ENCODE data around the gene MAP2K2.

Gene MAP2K2

DNA sequence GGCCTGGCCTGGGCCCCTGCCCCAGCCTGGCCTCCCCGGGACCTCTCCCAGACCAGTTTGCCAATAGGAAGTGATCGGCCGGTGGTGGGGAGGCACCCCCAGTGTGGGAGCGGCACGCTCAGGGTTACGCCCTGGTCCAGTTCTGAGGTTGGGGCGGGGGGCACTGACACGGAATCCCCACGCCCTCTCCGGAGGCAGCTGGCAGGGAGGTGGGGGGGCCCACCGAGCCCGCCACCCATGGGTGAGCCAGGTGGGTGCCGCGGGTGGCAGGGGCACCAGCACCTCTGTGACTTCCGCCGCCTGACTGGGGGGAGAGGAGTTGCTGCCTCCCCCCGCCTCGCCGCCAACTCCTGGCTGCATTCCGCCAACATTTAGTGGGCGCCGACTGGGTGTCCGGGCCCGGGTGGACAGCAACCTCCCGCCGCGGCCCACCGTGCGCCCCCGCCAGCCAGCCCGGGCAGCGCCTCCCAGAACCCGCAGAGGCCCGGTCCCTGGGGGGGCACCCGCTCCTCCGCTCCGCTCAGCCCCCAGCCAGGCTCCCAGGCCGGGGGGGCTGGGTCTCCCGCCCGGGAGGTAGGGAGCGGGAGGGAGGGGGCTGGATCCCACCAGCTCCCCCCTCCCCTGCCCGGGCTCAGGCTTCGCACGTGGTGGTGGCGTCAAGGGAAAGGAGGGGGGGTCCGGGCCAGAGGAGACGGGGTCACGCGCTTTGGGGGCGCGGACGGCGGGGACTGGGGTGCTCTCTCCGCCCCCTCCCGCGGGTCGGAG, 59.2 kb downstream of the MAP2K2 start:
- TF ChIP-seq JUND (IDR thresholded peaks at IDR 0.05; ENCODE audit: low read depth) = no peak
- no peak for DNase-seq (ENCODE audit: low read depth in 1 of 2, low spot score in 1 of 2)
- in situ Hi-C loops (cut with HindIII; ENCODE audit: low pct_unique_long_range_greater_than_20kb, low sequenced_read_pairs) = no loop called here

DNA sequence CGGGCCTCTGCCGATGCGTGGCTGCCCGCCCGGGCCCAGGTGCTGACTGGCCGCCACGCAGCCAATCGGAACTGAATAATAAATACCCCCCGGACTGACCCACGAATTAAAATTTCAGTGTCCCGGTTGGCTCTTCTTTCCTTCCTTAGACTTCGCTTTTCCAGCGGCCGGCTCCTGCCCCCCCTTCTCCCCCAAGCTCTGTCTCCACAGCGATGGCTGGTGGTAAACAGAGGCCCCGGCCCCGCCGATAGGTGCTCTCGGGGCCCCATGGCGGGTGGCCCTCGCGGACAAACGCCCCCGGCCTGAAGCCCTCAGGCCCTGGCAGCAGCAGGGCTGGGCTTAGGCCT, 59.8 kb downstream of the MAP2K2 start:
- DNase-seq (ENCODE audit: low read depth in 1 of 2, low spot score in 1 of 2) = peak in 1 of 2 experiments; percentile 60
- in situ Hi-C loops (cut with HindIII; ENCODE audit: low pct_unique_long_range_greater_than_20kb, low sequenced_read_pairs) = no loop called here
- TF ChIP-seq JUND (IDR thresholded peaks at IDR 0.05; ENCODE audit: low read depth) = no peak

DNA sequence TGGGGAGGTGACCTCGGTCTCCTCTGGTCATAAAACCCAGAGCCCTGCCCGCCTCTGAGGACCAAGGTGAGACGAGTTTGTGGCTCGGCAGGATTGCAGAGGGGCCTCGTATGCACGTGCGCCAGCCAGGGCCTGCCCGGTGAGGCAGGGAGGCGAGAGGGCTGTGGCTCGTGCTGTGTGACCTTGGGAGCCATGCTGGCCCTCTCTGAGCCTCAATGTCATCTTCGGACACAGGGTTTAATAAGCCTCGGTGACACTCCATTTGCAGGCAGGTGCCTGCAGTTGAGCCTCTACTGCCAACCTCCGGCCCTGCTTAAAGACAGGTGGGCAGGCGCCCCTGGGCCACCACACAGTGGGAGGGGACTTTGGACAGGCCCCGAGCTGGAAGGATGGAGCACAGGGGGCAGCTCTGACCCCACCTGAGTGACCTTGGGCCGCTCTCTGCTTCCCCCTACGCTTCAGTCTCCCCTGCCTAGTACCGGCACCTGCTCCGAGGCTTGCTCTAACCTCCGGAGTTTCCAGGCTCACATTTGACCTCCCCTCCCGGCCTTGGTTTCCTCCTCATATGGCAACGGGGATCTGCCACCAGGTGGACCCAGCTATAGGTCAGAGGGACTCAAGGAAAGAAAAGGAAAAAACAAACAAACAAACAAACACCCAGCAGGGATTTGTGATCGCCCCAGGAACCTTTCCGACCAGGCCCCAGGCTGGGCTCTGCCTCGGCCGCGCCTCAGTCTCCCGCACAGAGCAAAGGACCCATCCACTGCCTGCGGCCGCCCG, 60.4 kb downstream of the MAP2K2 start:
- no peak for TF ChIP-seq JUND (IDR thresholded peaks at IDR 0.05; ENCODE audit: low read depth)

DNA sequence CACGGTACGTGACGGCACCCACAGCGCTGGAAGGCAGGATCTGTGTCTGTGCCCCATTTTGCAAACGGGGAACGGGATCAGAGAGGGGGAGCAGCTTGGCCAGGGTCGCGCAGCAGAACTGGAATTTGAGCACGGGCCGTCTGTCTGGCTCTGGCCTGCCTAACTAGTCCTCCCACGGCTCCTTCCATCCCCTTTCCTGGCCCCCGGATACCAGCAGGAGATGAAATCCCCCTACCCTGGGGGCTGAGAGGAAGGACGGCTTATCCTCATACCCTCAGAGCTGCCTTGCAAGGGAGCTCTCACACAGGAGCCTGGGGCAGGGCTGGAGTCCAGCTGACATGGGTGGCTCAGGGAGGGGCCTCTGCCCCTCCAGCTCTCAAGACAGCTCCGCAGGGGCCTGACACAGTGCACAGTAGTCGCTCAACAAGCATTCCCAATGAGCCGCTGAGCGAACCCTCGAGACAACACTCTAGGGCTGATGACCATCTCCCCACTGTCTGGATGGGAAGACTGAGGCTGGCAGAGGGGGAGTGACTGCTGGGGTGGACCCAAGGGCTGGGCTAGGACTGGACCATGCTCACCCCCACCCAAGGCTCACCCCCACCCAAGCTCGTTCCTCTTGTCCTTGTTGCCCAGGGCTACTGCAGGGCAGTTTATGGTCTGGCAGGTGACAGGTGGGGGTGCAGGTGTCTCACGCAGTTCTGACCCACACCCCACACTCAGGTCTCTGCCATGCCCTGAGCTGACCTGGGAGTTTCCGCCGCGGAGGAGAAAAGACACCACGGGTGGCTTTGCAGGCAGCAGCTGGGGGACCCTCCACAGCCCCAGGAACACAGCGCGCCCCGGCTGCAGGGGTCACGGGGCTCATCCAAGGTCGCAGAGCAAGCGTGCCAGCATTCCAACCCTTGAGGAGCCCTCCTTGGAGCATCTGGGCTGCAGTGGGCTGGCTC, 61.2 kb downstream of the MAP2K2 start:
- in situ Hi-C loops (cut with HindIII; ENCODE audit: low pct_unique_long_range_greater_than_20kb, low sequenced_read_pairs) = no loop called here
- no peak for TF ChIP-seq JUND (IDR thresholded peaks at IDR 0.05; ENCODE audit: low read depth)

More for the DNA sequence above, 60.4 kb downstream of the MAP2K2 start:
- in situ Hi-C loops (cut with HindIII; ENCODE audit: low pct_unique_long_range_greater_than_20kb, low sequenced_read_pairs) = no loop called here
- DNase-seq (ENCODE audit: low read depth in 1 of 2, low spot score in 1 of 2) = peak in 1 of 2 experiments; percentile 54

DNA sequence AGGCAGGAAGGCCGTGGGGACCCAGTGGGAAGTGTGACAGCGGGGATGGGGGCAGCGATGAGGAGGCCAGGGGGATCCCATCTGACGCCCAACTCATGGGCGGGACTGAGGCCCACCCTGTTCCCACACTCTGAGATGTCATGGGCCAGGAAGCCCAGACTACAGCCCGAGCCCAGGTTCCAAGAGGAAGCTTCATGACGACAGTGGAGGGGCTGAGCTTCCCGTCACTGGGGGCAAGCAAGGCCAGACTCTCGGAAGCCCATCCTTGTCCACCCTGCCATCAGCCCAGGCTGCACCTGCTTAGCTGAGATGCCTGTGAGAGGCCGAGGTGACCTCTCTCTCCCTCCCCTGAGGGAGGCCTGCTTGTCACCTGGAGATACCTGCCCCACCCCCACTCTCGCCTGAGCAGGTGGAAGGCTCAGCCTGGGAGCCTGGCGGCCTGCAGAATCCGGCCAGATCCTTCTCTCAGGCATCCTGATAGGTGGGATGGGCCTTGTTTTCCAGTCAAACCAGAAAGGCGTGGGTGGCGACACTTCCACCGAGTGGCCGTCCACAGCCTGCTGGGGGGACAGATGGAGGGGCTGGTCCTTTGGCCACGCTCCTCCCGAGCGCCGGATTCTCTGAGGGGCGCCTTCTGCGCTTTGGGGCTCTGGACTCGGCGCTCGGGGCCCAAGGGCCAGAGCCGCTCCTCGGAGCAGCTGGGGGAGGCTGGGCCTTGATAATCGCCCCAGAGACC, 62.1 kb downstream of the MAP2K2 start:
- no peak for TF ChIP-seq JUND (IDR thresholded peaks at IDR 0.05; ENCODE audit: low read depth)
- DNase-seq (ENCODE audit: low read depth in 1 of 2, low spot score in 1 of 2) = peak in 1 of 2 experiments; percentile 93
- in situ Hi-C loops (cut with HindIII; ENCODE audit: low pct_unique_long_range_greater_than_20kb, low sequenced_read_pairs) = no loop called here

More for the DNA sequence above, 61.2 kb downstream of the MAP2K2 start:
- DNase-seq (ENCODE audit: low read depth in 1 of 2, low spot score in 1 of 2) = peak in 1 of 2 experiments; percentile 49

DNA sequence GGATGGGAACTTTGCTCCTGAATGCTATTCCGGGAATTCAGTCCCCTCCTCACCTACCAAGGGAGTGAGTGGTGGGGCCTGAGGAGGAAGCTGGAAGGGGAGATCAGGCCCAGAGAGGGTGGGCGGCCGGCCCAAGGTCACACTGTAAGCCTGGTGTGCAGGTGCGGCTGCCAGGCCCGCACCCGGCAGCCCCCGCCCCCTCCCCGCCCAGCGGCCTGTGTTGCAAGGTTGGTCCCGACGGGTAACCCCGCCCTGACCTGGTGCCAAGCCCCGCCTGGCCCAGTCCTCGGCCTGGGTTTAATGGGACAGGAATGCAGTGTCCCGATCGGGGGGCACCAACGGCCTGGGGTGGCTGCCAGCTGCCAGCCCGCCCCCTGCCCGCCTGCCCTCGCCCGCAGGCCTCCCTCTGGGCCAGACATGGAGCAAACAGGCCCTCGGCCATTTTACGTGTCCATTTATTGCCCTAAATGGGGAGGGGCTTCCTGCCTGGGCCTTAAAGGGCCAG, 62.7 kb downstream of the MAP2K2 start:
- peak; percentile 76 to 78 for DNase-seq (ENCODE audit: low read depth in 1 of 2, low spot score in 1 of 2)
- in situ Hi-C loops (cut with HindIII; ENCODE audit: low pct_unique_long_range_greater_than_20kb, low sequenced_read_pairs) = no loop called here
- no peak for TF ChIP-seq JUND (IDR thresholded peaks at IDR 0.05; ENCODE audit: low read depth)

DNA sequence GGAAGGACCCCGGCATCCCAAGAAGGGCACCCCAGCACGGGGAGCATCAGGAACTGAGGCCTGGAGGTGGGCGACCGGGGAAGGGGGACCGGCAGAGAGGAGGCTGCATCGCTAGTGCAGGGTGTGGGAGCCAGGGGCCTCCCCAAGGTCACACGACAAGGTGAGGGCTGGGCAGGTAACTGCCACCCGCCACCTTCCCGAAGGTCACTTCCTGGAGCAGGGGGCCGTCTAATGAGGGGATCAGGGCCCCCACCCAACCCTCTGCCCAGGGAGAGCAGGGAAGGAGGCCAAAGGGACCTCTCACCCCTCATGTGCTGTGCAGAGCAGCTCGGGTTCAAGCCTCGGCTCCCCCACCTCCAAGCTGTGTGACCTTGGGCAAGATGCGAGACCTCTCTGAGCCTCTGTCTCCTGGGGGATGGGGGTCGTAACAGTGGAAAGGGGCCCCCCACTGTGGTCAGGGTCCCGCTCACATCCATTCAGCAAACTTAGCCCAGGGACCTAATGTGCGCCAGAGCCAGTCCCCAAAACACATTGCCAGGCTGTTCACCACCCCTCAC, 63.2 kb downstream of the MAP2K2 start:
- in situ Hi-C loops (cut with HindIII; ENCODE audit: low pct_unique_long_range_greater_than_20kb, low sequenced_read_pairs) = no loop called here
- no peak for TF ChIP-seq JUND (IDR thresholded peaks at IDR 0.05; ENCODE audit: low read depth)
- DNase-seq (ENCODE audit: low read depth in 1 of 2, low spot score in 1 of 2) = no peak

DNA sequence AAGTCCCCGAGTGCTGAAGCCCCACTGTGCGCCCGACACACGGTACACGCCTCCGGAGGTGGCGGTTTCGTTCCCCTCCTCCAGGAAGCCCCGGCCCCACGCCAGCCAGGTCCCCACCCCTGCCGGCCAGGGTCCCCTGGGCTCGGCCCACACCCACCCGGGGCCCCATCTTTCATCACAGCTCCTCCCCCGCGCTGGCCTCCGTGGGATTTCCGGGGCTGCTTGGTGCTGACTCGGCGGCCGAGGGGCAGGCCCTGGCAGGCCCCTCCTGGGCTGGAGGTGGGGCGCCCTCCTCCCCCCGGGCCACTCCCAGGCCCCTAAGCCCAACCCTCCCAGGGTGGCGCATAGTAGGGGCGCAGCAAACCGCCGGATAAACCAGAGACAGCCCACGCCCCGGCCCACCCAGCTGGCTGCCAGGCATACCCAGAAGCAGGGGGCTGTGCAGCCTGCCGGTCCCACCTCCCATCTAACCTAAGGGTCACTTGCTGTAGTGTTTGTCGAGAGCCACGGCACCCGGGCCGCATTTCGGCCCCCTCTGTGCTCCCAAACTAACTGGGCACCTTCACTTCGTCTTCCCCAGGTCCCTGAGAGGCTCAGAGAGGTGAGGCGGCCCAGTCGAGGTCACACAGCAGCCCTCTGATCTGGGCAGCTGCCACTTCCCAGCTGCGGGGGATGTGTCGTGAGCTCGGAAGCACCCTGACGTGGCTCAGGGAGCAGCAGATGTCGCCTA, 63.9 kb downstream of the MAP2K2 start:
- TF ChIP-seq JUND (IDR thresholded peaks at IDR 0.05; ENCODE audit: low read depth) = no peak
- in situ Hi-C loops (cut with HindIII; ENCODE audit: low pct_unique_long_range_greater_than_20kb, low sequenced_read_pairs) = no loop called here
- no peak for DNase-seq (ENCODE audit: low read depth in 1 of 2, low spot score in 1 of 2)

GRCh38 chr19:4059453-4059871, 64.5 kb downstream of the MAP2K2 start:
- TF ChIP-seq JUND (IDR thresholded peaks at IDR 0.05; ENCODE audit: low read depth) = no peak
- DNase-seq (ENCODE audit: low read depth in 1 of 2, low spot score in 1 of 2) = no peak
- in situ Hi-C loops (cut with HindIII; ENCODE audit: low pct_unique_long_range_greater_than_20kb, low sequenced_read_pairs) = no loop called here

- in situ Hi-C loops (cut with HindIII; ENCODE audit: low pct_unique_long_range_greater_than_20kb, low sequenced_read_pairs) = no loop called here
- TF ChIP-seq JUND (IDR thresholded peaks at IDR 0.05; ENCODE audit: low read depth) = no peak
Measured at GRCh38 chr19:4058693-4059452, 65.0 kb downstream of the MAP2K2 start.

More at GRCh38 chr19:4058693-4059452, 65.0 kb downstream of the MAP2K2 start:
- no peak for DNase-seq (ENCODE audit: low read depth in 1 of 2, low spot score in 1 of 2)

Data from T47D (cell line).